ENCODE results near the gene GTF3C4. TPM values are rescaled to one million over a fixed set of nuclear protein-coding genes. Genes with fewer than 3 reads are reported as not detected.
A peak's percentile ranks its signal among the peaks of the same experiment; 100 is the strongest.

GTF3C4 gene
- total and polyA plus RNA-seq, 2 donors (not counting 1 experiment from before 2014, with no cell fraction given), result 6.8 to 11.4 TPM

- Histone ChIP-seq H3K27ac (ENCODE audit: insufficient read depth, low read length) (no peak overlapping the region), H2AFZ (ENCODE audit: low read length) (no peak overlapping the region), H3K9ac (ENCODE audit: insufficient read depth, low read length) (no peak overlapping the region), H3K4me2 (ENCODE audit: extremely low read depth, insufficient read depth, low read length) (no peak overlapping the region), H3K36me3 (ENCODE audit: control insufficient read depth, insufficient read depth, low read length) (peaks cover 2% of the 10 kb centered on the region), H4K20me1 (ENCODE audit: control insufficient read depth, extremely low read depth, insufficient read depth, low read length) (no peaks in the 10 kb centered on the region), H3K9me3 (ENCODE audit: control insufficient read depth, insufficient read depth, low read depth, low read length) (no peaks in the 10 kb centered on the region), H3K4me3 (replicated peaks in 1 of 4; ENCODE audit: control extremely low read depth in 1 of 4, insufficient read depth in 1 of 4, low read depth in 3 of 4, low read length in 4 of 4) (no peak overlapping the region), H3K79me2 (ENCODE audit: control insufficient read depth, insufficient read depth, low read length) (no peaks in the 10 kb centered on the region), H3K4me1 (ENCODE audit: control insufficient read depth, extremely low read depth, insufficient read depth, low read length) (no peaks in the 10 kb centered on the region), H3K27me3 (ENCODE audit: control insufficient read depth, insufficient read depth, low read length) (no peaks in the 10 kb centered on the region)
- TF ChIP-seq CTCF (conservative IDR thresholded peaks at IDR 0.05 in 1 of 2, IDR thresholded peaks at IDR 0.05 in 1 of 2; ENCODE audit: low read depth in 1 of 2, low read length in 2 of 2) (no peak), EZH2 (IDR thresholded peaks at IDR 0.05; ENCODE audit: low read length, missing control alignments) (no peak)
- no peak for DNase-seq (ENCODE audit: low read depth in 2 of 2)
Observed at GRCh38 chr9:132637351-132637750, 32.9 kb upstream of the GTF3C4 start.

GRCh38 chr9:132637801-132638200 lies 32.5 kb upstream of the GTF3C4 start:
- H3K4me2 ChIP-seq (ENCODE audit: extremely low read depth, insufficient read depth, low read length), result no peak overlapping the region

GRCh38 chr9:132638240-132638639 lies 32.0 kb upstream of the GTF3C4 start:
- Histone ChIP-seq H3K9ac (ENCODE audit: insufficient read depth, low read length) (no peak overlapping the region), H3K27ac (ENCODE audit: insufficient read depth, low read length) (no peak overlapping the region), H3K4me1 (ENCODE audit: control insufficient read depth, extremely low read depth, insufficient read depth, low read length) (no peaks in the 10 kb centered on the region), H2AFZ (ENCODE audit: low read length) (no peak overlapping the region), H4K20me1 (ENCODE audit: control insufficient read depth, extremely low read depth, insufficient read depth, low read length) (no peaks in the 10 kb centered on the region), H3K27me3 (ENCODE audit: control insufficient read depth, insufficient read depth, low read length) (no peaks in the 10 kb centered on the region), H3K79me2 (ENCODE audit: control insufficient read depth, insufficient read depth, low read length) (no peaks in the 10 kb centered on the region), H3K4me3 (replicated peaks in 1 of 4; ENCODE audit: control extremely low read depth in 1 of 4, insufficient read depth in 1 of 4, low read depth in 3 of 4, low read length in 4 of 4) (no peak overlapping the region), H3K9me3 (ENCODE audit: control insufficient read depth, insufficient read depth, low read depth, low read length) (no peaks in the 10 kb centered on the region), H3K36me3 (ENCODE audit: control insufficient read depth, insufficient read depth, low read length) (peaks cover 4% of the 10 kb centered on the region), H3K4me2 (ENCODE audit: extremely low read depth, insufficient read depth, low read length) (no peak overlapping the region)
- DNase-seq (ENCODE audit: low read depth in 2 of 2), result peak in 1 of 2 donors; percentile 59
- no peak for TF ChIP-seq CTCF (conservative IDR thresholded peaks at IDR 0.05 in 1 of 2, IDR thresholded peaks at IDR 0.05 in 1 of 2; ENCODE audit: low read depth in 1 of 2, low read length in 2 of 2)
- TF ChIP-seq EZH2 (IDR thresholded peaks at IDR 0.05; ENCODE audit: low read length, missing control alignments), result no peak

More at GRCh38 chr9:132637801-132638200, 32.5 kb upstream of the GTF3C4 start:
- Histone ChIP-seq H3K9ac (ENCODE audit: insufficient read depth, low read length) (no peak overlapping the region), H3K4me3 (replicated peaks in 1 of 4; ENCODE audit: control extremely low read depth in 1 of 4, insufficient read depth in 1 of 4, low read depth in 3 of 4, low read length in 4 of 4) (no peak overlapping the region), H4K20me1 (ENCODE audit: control insufficient read depth, extremely low read depth, insufficient read depth, low read length) (no peaks in the 10 kb centered on the region), H3K36me3 (ENCODE audit: control insufficient read depth, insufficient read depth, low read length) (peaks cover 2% of the 10 kb centered on the region), H3K79me2 (ENCODE audit: control insufficient read depth, insufficient read depth, low read length) (no peaks in the 10 kb centered on the region), H3K9me3 (ENCODE audit: control insufficient read depth, insufficient read depth, low read depth, low read length) (no peaks in the 10 kb centered on the region), H3K27me3 (ENCODE audit: control insufficient read depth, insufficient read depth, low read length) (no peaks in the 10 kb centered on the region), H3K27ac (ENCODE audit: insufficient read depth, low read length) (no peak overlapping the region), H2AFZ (ENCODE audit: low read length) (no peak overlapping the region), H3K4me1 (ENCODE audit: control insufficient read depth, extremely low read depth, insufficient read depth, low read length) (no peaks in the 10 kb centered on the region)
- DNase-seq (ENCODE audit: low read depth in 2 of 2), result no peak
- TF ChIP-seq CTCF (conservative IDR thresholded peaks at IDR 0.05 in 1 of 2, IDR thresholded peaks at IDR 0.05 in 1 of 2; ENCODE audit: low read depth in 1 of 2, low read length in 2 of 2), result no peak
- no peak for TF ChIP-seq EZH2 (IDR thresholded peaks at IDR 0.05; ENCODE audit: low read length, missing control alignments)
